ENCODE measurements around the gene PON3.

GRCh38 chr7:95373323-95373722 is 22.9 kb downstream of the PON3 start:
- TF ChIP-seq CTCF (conservative IDR thresholded peaks at IDR 0.05; ENCODE audit: low read depth, low read length) = no peak; the same call in 1 of the 2 replicates
- no peak for TF ChIP-seq EZH2 (IDR thresholded peaks at IDR 0.05; ENCODE audit: low read length, unreplicated experiment)
